H7 (cell line): ENCODE results near the gene C4orf46. TPM values are rescaled to one million over a fixed set of nuclear protein-coding genes. Genes with fewer than 3 reads are reported as not detected.
A peak's percentile ranks its signal among the peaks of the same experiment; 100 is the strongest.
"Not testable (repeated sequence)": the region's sequence is repeated elsewhere in the genome, so short reads cannot be mapped to it uniquely, and the experiment has no call there.

Source experiments
- DNase-seq: peaks from one replicate; pipeline ENCODE4 v3.0.0; 2012
- H3K27me3 ChIP-seq: 2 replicates; pipeline ENCODE4 v1.6.0; 2011; ENCODE audit warnings: mild to moderate bottlenecking, low read length; ENCODE audit not compliant: control insufficient read depth, insufficient read depth
- H3K36me3 ChIP-seq: replicated peaks from 2 replicates; pipeline ENCODE4 v1.5.1; 2011; ENCODE audit warnings: low read length; ENCODE audit not compliant: control insufficient read depth, insufficient read depth
- H3K4me3 ChIP-seq: 2 replicates; pipeline ENCODE4 v1.5.1; 2011; ENCODE audit warnings: low read depth, mild to moderate bottlenecking, control low read depth, low read length, moderate library complexity; ENCODE audit not compliant: insufficient read depth
- total RNA-seq: library from RNA; depleted of rRNA; stranded (reverse); fragments of >200 nt; shearing (Covaris generic); gene quantifications from 2 replicates; pipeline ENCODE4 v1.2.3, GENCODE V29; 2014

Gene C4orf46
- total RNA-seq, 1 experiment from 2014 or later, result 32.9 TPM

- Histone ChIP-seq H3K27me3 (no peaks in the 10 kb centered on the region), H3K36me3 (peaks cover 1% of the 10 kb centered on the region; the same call in 1 of the 2 replicates), H3K4me3 (no peak overlapping the region)
- DNase-seq, result peak; percentile 68
Observed at GRCh38 chr4:158667651-158668198, 4.0 kb downstream of the C4orf46 start.

GRCh38 chr4:158666892-158667291, 4.8 kb downstream of the C4orf46 start:
- Histone ChIP-seq H3K36me3 (peaks cover 1% of the 10 kb centered on the region; the same call in 1 of the 2 replicates), H3K27me3 (no peaks in the 10 kb centered on the region), H3K4me3 (no peak overlapping the region)
- DNase-seq, result no peak

- Histone ChIP-seq H3K4me3 (no peak overlapping the region), H3K27me3 (no peaks in the 10 kb centered on the region), H3K36me3 (peaks cover 1% of the 10 kb centered on the region; the same call in 1 of the 2 replicates)
- no peak for DNase-seq
Observed at GRCh38 chr4:158664806-158665205, 6.9 kb downstream of the C4orf46 start.

GRCh38 chr4:158663707-158664625, 7.7 kb downstream of the C4orf46 start:
- H3K4me3 ChIP-seq, DNase-seq, H3K27me3 ChIP-seq, H3K36me3 ChIP-seq: not testable (repeated sequence)

GRCh38 chr4:158663255-158663654, 8.4 kb downstream of the C4orf46 start:
- H3K4me3 ChIP-seq, H3K36me3 ChIP-seq, H3K27me3 ChIP-seq, DNase-seq: not testable (repeated sequence)

- DNase-seq, result no peak
- Histone ChIP-seq H3K27me3 (no peaks in the 10 kb centered on the region), H3K36me3 (no peaks in the 10 kb centered on the region), H3K4me3 (no peak overlapping the region)
Observed at GRCh38 chr4:158657291-158657690, 14.4 kb downstream of the C4orf46 start.

GRCh38 chr4:158656439-158656838, 15.2 kb downstream of the C4orf46 start:
- DNase-seq, result peak; percentile 44
- no peaks in the 10 kb centered on the region for H3K27me3 ChIP-seq
- H3K4me3 ChIP-seq, result no peak overlapping the region
- no peaks in the 10 kb centered on the region for H3K36me3 ChIP-seq

GRCh38 chr4:158652920-158653319, 18.8 kb downstream of the C4orf46 start:
- DNase-seq, result no peak

GRCh38 chr4:158649111-158649680, 22.5 kb downstream of the C4orf46 start:
- no peaks in the 10 kb centered on the region for H3K27me3 ChIP-seq
- H3K4me3 ChIP-seq, result no peak overlapping the region
- DNase-seq, result no peak
- H3K36me3 ChIP-seq, result no peaks in the 10 kb centered on the region

More at GRCh38 chr4:158652920-158653319, 18.8 kb downstream of the C4orf46 start:
- Histone ChIP-seq H3K27me3 (no peaks in the 10 kb centered on the region), H3K4me3 (no peak overlapping the region), H3K36me3 (no peaks in the 10 kb centered on the region)

GRCh38 chr4:158644760-158645159, 26.9 kb downstream of the C4orf46 start:
- H3K4me3 ChIP-seq, result no peak overlapping the region
- no peaks in the 10 kb centered on the region for H3K36me3 ChIP-seq
- DNase-seq, result no peak
- H3K27me3 ChIP-seq, result no peaks in the 10 kb centered on the region

GRCh38 chr4:158644356-158644755, 27.3 kb downstream of the C4orf46 start:
- no peak for DNase-seq
- no peak overlapping the region for H3K4me3 ChIP-seq
- no peaks in the 10 kb centered on the region for H3K27me3 ChIP-seq
- no peaks in the 10 kb centered on the region for H3K36me3 ChIP-seq

- DNase-seq, result no peak
- H3K27me3 ChIP-seq, result no peaks in the 10 kb centered on the region
- no peak overlapping the region for H3K4me3 ChIP-seq
- no peaks in the 10 kb centered on the region for H3K36me3 ChIP-seq
Observed at GRCh38 chr4:158636619-158637018, 35.1 kb downstream of the C4orf46 start.

GRCh38 chr4:158630893-158631292, 40.8 kb downstream of the C4orf46 start:
- no peaks in the 10 kb centered on the region for H3K36me3 ChIP-seq
- no peak overlapping the region for H3K4me3 ChIP-seq
- no peak for DNase-seq
- H3K27me3 ChIP-seq, result no peaks in the 10 kb centered on the region

GRCh38 chr4:158625544-158625943, 46.1 kb downstream of the C4orf46 start:
- DNase-seq, result no peak
- Histone ChIP-seq H3K36me3 (no peaks in the 10 kb centered on the region), H3K4me3 (no peak overlapping the region), H3K27me3 (no peaks in the 10 kb centered on the region)
